Tibial artery (tissue), 4 donors: Measurements from ENCODE around the gene NUDCD2.

ENCODE experiments used
- DNase-seq, 2 donors: peaks; one replicate each; pipeline ENCODE4 v3.0.0-alpha.2; 2019
- H3K27ac ChIP-seq, 2 donors: fragments of 200-600 bp; sonication (generic) in 1 of 2; 1 replicate in 1 of 2; 2 replicates in 1 of 2; pipeline ENCODE4 v1.5.1; 2018 to 2019; ENCODE audit warnings: mild to moderate bottlenecking in 1 of 2
- H3K27me3 ChIP-seq, 2 donors: fragments of 200-600 bp; sonication (generic) in 1 of 2; one replicate each; pipeline versions ENCODE4 v1.5.1 to v1.6.0; 2016 to 2019
- H3K36me3 ChIP-seq, 3 donors: fragments of 200-600 bp; sonication (generic) in 2 of 3; one replicate each; pipeline ENCODE4 v1.5.1; 2016 to 2019; ENCODE audit warnings: mild to moderate bottlenecking in 2 of 3
- H3K4me1 ChIP-seq, 4 donors: fragments of 200-600 bp; sonication (generic) in 2 of 4; 1 replicate in 3 of 4; 2 replicates in 1 of 4; pipeline ENCODE4 v1.5.1; 2016 to 2019
- H3K4me3 ChIP-seq, 2 donors: fragments of 200-600 bp; sonication (generic) in 1 of 2; 1 replicate in 1 of 2; 2 replicates in 1 of 2; pipeline ENCODE4 v1.5.1; 2018 to 2019; ENCODE audit warnings: mild to moderate bottlenecking in 2 of 2
- H3K9me3 ChIP-seq, 3 donors: fragments of 200-600 bp; sonication (generic) in 1 of 3; one replicate each; pipeline ENCODE4 v1.5.1; 2016 to 2019
- intact Hi-C: fragments of 100-400 bp; cut with DNase I; formaldehyde crosslinking; loops from one replicate; pipeline ENCODE4 v1.15.0; 2023; ENCODE audit warnings: low total_unique reads
- TF ChIP-seq, protein P1 (sequence below), 2 experiments: fragments of 200-600 bp in 1 of 2; fragments of 450-650 bp in 1 of 2; IDR thresholded peaks; one replicate each; pipeline ENCODE4 v1.5.1; 2017 to 2019; ENCODE audit warnings: antibody characterized with exemption in 2 of 2, mild to moderate bottlenecking in 1 of 2, moderate library complexity in 1 of 2

Gene NUDCD2

DNA sequence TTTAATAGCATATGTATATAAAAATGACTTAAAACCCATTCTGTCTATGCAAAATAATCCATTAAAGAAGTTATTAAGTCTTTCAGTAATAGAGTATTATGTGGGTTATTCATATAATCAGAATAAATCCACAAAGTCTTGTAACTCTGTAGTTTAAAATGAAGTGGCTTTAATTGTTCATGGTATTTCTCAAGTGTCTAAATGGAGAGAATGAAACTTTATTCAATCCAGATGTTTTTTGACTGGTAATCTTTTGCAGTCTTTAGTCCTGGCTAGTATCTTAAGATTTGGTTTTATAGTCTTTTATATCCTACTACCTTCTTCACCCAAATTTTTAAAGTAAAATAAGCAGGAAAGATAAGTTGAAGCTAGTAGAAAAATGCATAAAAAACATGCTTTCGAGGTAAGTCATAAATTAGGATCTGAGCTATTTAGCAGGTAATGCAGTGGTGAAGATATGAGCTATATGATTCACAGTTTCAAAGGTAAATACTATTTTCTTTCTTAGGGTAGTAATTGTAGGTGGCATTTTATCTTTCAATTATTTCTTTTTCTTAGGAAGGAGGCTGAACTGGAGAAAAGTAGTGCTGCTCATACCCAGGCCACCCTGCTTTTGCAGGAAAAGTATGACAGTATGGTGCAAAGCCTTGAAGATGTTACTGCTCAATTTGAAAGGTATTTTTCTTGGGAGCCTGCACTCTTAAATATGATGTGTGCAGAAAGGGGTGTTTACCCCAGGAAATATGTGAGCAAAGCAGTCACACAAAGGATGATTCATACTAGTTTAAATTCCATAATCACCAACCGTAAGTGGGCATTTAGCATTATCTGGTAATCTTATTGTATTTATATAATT, 18.5 kb upstream of the NUDCD2 start:
- Histone ChIP-seq H3K36me3 (no peaks in the 10 kb centered on the region), H3K4me1 (no peaks in the 10 kb centered on the region), H3K9me3 (no peaks in the 10 kb centered on the region), H3K27me3 (no peaks in the 10 kb centered on the region), H3K27ac (no peak overlapping the region), H3K4me3 (no peak overlapping the region)
- DNase-seq: no peak
- TF ChIP-seq, protein P1, sequence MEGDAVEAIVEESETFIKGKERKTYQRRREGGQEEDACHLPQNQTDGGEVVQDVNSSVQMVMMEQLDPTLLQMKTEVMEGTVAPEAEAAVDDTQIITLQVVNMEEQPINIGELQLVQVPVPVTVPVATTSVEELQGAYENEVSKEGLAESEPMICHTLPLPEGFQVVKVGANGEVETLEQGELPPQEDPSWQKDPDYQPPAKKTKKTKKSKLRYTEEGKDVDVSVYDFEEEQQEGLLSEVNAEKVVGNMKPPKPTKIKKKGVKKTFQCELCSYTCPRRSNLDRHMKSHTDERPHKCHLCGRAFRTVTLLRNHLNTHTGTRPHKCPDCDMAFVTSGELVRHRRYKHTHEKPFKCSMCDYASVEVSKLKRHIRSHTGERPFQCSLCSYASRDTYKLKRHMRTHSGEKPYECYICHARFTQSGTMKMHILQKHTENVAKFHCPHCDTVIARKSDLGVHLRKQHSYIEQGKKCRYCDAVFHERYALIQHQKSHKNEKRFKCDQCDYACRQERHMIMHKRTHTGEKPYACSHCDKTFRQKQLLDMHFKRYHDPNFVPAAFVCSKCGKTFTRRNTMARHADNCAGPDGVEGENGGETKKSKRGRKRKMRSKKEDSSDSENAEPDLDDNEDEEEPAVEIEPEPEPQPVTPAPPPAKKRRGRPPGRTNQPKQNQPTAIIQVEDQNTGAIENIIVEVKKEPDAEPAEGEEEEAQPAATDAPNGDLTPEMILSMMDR (IDR thresholded peaks at IDR 0.05): no peak
- intact Hi-C loops: no loop called here

DNA sequence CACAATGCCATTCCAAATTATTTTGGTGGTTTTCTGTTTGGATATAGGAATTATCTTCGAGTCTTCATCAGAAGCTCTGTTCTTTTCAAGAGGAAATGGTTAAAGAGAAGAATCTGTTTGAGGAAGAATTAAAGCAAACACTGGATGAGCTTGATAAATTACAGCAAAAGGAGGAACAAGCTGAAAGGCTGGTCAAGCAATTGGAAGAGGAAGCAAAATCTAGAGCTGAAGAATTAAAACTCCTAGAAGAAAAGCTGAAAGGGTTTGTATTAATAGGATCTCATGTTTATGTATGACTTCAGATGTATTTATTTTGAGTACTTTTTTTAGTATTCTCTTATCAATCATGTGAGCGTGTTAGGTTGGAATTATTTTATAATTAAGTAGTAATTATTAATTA, 15.5 kb upstream of the NUDCD2 start:
- H3K36me3 ChIP-seq: no peaks in the 10 kb centered on the region
- intact Hi-C loops: no loop called here
- H3K4me3 ChIP-seq: no peak overlapping the region
- no peak for DNase-seq
- H3K27ac ChIP-seq: no peak overlapping the region
- no peaks in the 10 kb centered on the region for H3K9me3 ChIP-seq
- no peaks in the 10 kb centered on the region for H3K4me1 ChIP-seq
- no peaks in the 10 kb centered on the region for H3K27me3 ChIP-seq
- TF ChIP-seq, protein P1 (IDR thresholded peaks at IDR 0.05): no peak

DNA sequence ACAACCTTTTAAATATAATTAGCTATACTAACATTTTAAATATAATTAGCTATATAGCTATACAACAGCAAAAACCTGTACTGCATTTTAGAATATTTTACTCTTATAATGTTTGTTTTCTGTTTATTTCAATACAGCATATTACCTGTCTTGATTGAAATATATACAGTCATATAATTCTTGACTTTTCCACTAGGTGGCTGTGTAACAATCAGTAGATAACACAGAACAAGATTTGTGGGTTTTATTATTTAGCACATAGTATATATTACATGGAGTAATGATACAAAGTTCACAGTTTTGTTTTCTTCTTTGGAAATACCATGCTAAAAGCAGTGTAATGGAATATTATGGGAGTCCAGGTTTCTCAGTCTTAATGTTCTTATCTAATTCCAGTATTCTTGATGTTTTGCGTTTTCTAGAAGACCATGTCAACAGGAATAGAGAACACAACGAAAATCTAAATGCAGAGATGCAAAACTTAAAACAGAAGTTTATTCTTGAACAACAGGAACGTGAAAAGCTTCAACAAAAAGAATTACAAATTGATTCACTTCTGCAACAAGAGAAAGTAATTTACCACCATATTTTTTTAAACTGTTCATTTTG, 13.8 kb upstream of the NUDCD2 start:
- no peak overlapping the region for H3K27ac ChIP-seq
- no peaks in the 10 kb centered on the region for H3K36me3 ChIP-seq
- H3K4me1 ChIP-seq: no peaks in the 10 kb centered on the region
- intact Hi-C loops: no loop called here
- TF ChIP-seq, protein P1 (IDR thresholded peaks at IDR 0.05): peak; percentile 36 to 41
- no peaks in the 10 kb centered on the region for H3K27me3 ChIP-seq
- no peak overlapping the region for H3K4me3 ChIP-seq
- no peaks in the 10 kb centered on the region for H3K9me3 ChIP-seq
- no peak for DNase-seq

DNA sequence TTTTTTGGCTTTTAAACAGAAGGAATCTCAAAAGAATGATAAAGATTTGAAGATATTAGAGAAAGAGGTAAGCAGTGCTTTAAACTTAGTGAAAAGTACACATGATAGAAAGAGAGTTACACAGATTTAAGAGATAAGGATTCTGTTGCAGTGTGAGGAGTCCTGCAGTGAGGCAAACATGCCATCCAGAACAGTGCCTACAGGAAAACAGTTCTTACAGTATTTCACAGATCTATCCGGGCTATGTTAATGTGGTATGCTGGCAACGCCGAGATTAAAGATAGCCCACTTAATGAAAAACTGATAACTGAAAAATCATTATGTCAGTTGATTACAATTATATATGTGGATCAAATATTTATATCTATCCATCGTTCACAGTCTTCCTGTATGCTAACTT, 7.8 kb upstream of the NUDCD2 start:
- no peak overlapping the region for H3K27ac ChIP-seq

DNA sequence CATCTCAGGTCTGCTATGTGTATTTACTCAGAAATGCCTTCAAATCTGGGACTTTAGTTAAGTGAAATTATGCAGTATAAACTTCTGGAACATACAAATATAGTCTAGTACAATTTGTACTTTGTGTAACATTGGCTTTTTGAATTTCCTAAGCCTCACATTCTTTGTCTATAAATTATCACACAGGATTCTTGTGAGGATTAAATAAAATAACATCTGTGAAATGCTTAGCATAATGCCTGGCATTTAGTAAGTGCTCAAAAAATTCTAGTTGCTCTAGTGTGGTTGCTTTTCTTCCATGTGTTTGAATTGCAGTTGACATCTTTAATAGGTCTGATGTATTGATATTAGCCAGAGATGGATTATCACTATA, 3.1 kb upstream of the NUDCD2 start:
- no peak overlapping the region for H3K4me3 ChIP-seq
- peaks cover 0 to 28% (median 16%) of the 10 kb centered on the region in 4 donors for H3K4me1 ChIP-seq
- intact Hi-C loops: loop anchor here (5.0 kb wide), 1 partner anchor 39 kb away; no protein-coding TSS in a partner anchor
- TF ChIP-seq, protein P1 (IDR thresholded peaks at IDR 0.05): no peak
- no peaks in the 10 kb centered on the region for H3K9me3 ChIP-seq
- no peaks in the 10 kb centered on the region for H3K36me3 ChIP-seq
- no peak for DNase-seq
- H3K27me3 ChIP-seq: no peaks in the 10 kb centered on the region
- no peak overlapping the region for H3K27ac ChIP-seq

More for the DNA sequence above, 7.8 kb upstream of the NUDCD2 start:
- intact Hi-C loops: no loop called here
- DNase-seq: no peak
- H3K4me3 ChIP-seq: no peak overlapping the region
- no peaks in the 10 kb centered on the region for H3K9me3 ChIP-seq
- TF ChIP-seq, protein P1 (IDR thresholded peaks at IDR 0.05): no peak
- no peaks in the 10 kb centered on the region for H3K4me1 ChIP-seq
- no peaks in the 10 kb centered on the region for H3K36me3 ChIP-seq
- no peaks in the 10 kb centered on the region for H3K27me3 ChIP-seq
